Lower lobe of right lung (tissue), 2 donors: ENCODE measurements around the gene STX12. TPM values are rescaled to one million over a fixed set of nuclear protein-coding genes. Genes with fewer than 3 reads are reported as not detected.
A peak's percentile ranks its signal among the peaks of the same experiment; 100 is the strongest.
"Not testable (repeated sequence)": the region's sequence is repeated elsewhere in the genome, so short reads cannot be mapped to it uniquely, and the experiment has no call there.

Source experiments
- ATAC-seq, 2 donors: fragments of 200-7000 bp; cut with Tn5 transposase; one replicate each; pipeline ENCODE4 v1.9.1; 2020 to 2022; ENCODE audit warnings: mild to moderate bottlenecking in 2 of 2, moderate library complexity in 2 of 2
- DNase-seq: peaks from one replicate; pipeline ENCODE4 v3.0.0-alpha.2; 2020
- H3K27ac ChIP-seq: fragments of 200-600 bp; one replicate; pipeline ENCODE4 v1.8.0; 2022
- H3K27me3 ChIP-seq: fragments of 200-600 bp; one replicate; pipeline ENCODE4 v1.8.0; 2022; ENCODE audit warnings: low read depth
- H3K36me3 ChIP-seq: fragments of 200-600 bp; one replicate; pipeline ENCODE4 v1.8.0; 2022; ENCODE audit warnings: mild to moderate bottlenecking
- H3K4me1 ChIP-seq: fragments of 200-600 bp; one replicate; pipeline ENCODE4 v1.8.0; 2022
- H3K4me3 ChIP-seq: fragments of 200-600 bp; one replicate; pipeline ENCODE4 v1.8.0; 2022; ENCODE audit warnings: mild to moderate bottlenecking
- H3K9me3 ChIP-seq: fragments of 200-600 bp; one replicate; pipeline ENCODE4 v1.8.0; 2022
- intact Hi-C: fragments of 100-400 bp; cut with DNase I; formaldehyde crosslinking; loops from one replicate; pipeline ENCODE4 v1.11.0; 2022
- total RNA-seq: library from RNA; stranded (reverse); fragmentation: NEBNext Ultra II Directional; extraction: Animal tissue kit (Norgen Biotek cat#: 25700); gene quantifications from one replicate; pipeline ENCODE4 v1.2.1, GENCODE V29; 2021
- TF ChIP-seq, protein P1 (sequence below): fragments of 200-600 bp; IDR thresholded peaks from one replicate; pipeline ENCODE4 v1.8.0; 2022; ENCODE audit warnings: antibody characterized with exemption, mild to moderate bottlenecking
- donor health status: DM: no; HTN: yes; CAD: no; lungs with severe emphysema.

STX12 gene
- total RNA-seq, 1 donor from 2014 or later = 91.0 TPM

GRCh38 chr1:27807385-27807784 lies 34.4 kb downstream of the STX12 start:
- Histone ChIP-seq H3K4me3 (no peak overlapping the region), H3K4me1 (no peaks in the 10 kb centered on the region), H3K27ac (no peak overlapping the region), H3K27me3 (no peaks in the 10 kb centered on the region), H3K36me3 (peaks cover 71% of the 10 kb centered on the region), H3K9me3 (no peaks in the 10 kb centered on the region)
- intact Hi-C loops = no loop called here
- no peak for ATAC-seq
- TF ChIP-seq, protein P1, sequence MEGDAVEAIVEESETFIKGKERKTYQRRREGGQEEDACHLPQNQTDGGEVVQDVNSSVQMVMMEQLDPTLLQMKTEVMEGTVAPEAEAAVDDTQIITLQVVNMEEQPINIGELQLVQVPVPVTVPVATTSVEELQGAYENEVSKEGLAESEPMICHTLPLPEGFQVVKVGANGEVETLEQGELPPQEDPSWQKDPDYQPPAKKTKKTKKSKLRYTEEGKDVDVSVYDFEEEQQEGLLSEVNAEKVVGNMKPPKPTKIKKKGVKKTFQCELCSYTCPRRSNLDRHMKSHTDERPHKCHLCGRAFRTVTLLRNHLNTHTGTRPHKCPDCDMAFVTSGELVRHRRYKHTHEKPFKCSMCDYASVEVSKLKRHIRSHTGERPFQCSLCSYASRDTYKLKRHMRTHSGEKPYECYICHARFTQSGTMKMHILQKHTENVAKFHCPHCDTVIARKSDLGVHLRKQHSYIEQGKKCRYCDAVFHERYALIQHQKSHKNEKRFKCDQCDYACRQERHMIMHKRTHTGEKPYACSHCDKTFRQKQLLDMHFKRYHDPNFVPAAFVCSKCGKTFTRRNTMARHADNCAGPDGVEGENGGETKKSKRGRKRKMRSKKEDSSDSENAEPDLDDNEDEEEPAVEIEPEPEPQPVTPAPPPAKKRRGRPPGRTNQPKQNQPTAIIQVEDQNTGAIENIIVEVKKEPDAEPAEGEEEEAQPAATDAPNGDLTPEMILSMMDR = no peak
- DNase-seq = no peak

DNA sequence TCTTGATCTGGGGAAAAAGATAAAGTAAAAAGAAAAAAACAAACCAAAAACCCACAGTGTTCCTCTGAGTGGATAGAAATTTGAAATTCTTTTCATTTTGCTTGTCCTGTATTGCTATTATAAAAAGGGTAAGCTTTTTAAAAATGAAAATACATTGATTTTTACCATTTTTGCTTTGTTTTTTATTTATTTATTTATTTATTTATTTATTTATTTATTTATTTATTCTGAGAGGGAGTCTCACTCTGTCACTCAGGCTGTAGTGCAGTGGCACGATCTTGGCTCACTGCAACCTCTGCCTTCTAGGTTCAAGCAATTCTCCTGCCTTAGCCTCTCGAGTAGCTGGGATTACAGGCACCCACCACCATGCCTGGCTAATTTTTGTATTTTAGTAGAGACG lies 35.1 kb downstream of the STX12 start:
- H3K27ac ChIP-seq, H3K4me1 ChIP-seq, intact Hi-C loops, H3K9me3 ChIP-seq, DNase-seq, H3K4me3 ChIP-seq, ATAC-seq, H3K27me3 ChIP-seq: not testable (repeated sequence)
- peaks cover 71% of the 10 kb centered on the region for H3K36me3 ChIP-seq

DNA sequence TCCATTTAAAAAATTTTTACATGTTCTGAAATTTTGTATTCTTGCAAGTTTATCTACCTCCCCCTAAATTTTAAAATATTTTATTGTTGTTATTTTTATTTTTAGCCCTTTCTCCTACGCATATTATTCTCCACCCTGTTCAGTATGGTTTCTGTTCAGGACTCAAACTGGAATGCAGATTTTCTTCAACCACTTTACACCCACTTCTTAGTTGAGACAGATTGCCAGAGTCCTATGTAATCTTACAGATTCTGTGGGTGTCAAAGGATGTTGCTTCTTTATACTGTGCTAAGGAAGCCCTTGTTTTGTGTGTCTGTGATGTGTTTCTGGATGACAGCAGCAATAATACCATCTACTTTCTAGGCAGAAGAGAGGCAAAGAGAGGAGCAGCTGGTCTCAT lies 36.9 kb downstream of the STX12 start:
- H3K27me3 ChIP-seq = no peaks in the 10 kb centered on the region
- no peak for ATAC-seq
- H3K36me3 ChIP-seq = peaks cover 71% of the 10 kb centered on the region
- no peak overlapping the region for H3K4me3 ChIP-seq
- intact Hi-C loops = no loop called here
- DNase-seq = no peak
- H3K4me1 ChIP-seq = no peaks in the 10 kb centered on the region
- no peak overlapping the region for H3K27ac ChIP-seq
- TF ChIP-seq, protein P1 = no peak
- H3K9me3 ChIP-seq = no peaks in the 10 kb centered on the region

GRCh38 chr1:27811741-27812500 lies 38.9 kb downstream of the STX12 start:
- ATAC-seq = no peak
- Histone ChIP-seq H3K4me3 (no peak overlapping the region), H3K27ac (no peak overlapping the region), H3K36me3 (peaks cover 66% of the 10 kb centered on the region), H3K27me3 (no peaks in the 10 kb centered on the region), H3K9me3 (no peaks in the 10 kb centered on the region), H3K4me1 (no peaks in the 10 kb centered on the region)
- DNase-seq = no peak
- intact Hi-C loops = no loop called here
- TF ChIP-seq, protein P1 = no peak

- TF ChIP-seq, protein P1 = no peak
- Histone ChIP-seq H3K27ac (no peak overlapping the region), H3K36me3 (peaks cover 86% of the 10 kb centered on the region), H3K9me3 (no peaks in the 10 kb centered on the region), H3K27me3 (no peaks in the 10 kb centered on the region), H3K4me3 (no peak overlapping the region), H3K4me1 (no peaks in the 10 kb centered on the region)
- peak; percentile 59 to 76 for ATAC-seq
- intact Hi-C loops = no loop called here
- no peak for DNase-seq
Observed at GRCh38 chr1:27816921-27817630, 44.1 kb downstream of the STX12 start.

DNA sequence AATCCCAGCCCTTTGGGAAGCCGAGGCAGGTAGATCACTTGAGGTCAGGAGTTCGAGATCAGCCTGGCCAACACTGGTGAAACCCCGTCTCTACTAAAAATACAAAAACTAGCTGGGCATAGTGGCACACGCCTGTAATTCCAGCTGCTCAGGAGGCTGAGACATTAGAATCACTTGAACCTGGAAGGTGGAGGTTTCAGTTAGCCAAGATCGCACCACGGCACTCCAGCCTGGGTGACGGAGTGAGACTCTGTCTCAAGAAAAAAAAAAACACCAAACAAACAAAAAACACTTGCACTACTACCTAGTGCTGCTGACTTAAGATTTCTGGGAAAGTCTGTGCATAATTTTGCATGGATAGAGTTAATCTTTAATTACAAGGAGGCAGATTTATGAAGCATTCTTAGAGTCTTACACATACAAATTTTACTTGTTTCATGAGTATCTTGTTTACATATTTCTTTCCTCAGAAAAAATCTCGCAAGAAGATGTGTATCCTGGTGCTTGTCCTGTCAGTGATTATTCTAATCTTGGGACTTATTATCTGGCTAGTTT lies 48.8 kb downstream of the STX12 start:
- no peak for ATAC-seq
- no peaks in the 10 kb centered on the region for H3K4me1 ChIP-seq
- TF ChIP-seq, protein P1 = no peak
- no peaks in the 10 kb centered on the region for H3K27me3 ChIP-seq
- H3K9me3 ChIP-seq = no peaks in the 10 kb centered on the region
- intact Hi-C loops = no loop called here
- peaks cover 73% of the 10 kb centered on the region for H3K36me3 ChIP-seq
- H3K4me3 ChIP-seq = no peak overlapping the region
- H3K27ac ChIP-seq = no peak overlapping the region
- DNase-seq = no peak
